LNCaP clone FGC (cell line): ENCODE measurements around the gene C1S.

Experiments used
- DNase-seq: peaks from one replicate; pipeline ENCODE4 v3.0.0-alpha.2; 2011; ENCODE audit warnings: low read depth
- H3K4me3 ChIP-seq: 2 replicates; pipeline ENCODE4 v1.5.1; 2011; ENCODE audit warnings: mild to moderate bottlenecking, low read depth, low read length, control low read depth
- CTCF ChIP-seq: IDR thresholded peaks from 2 replicates; pipeline ENCODE4 v1.5.1; 2012; ENCODE audit warnings: mild to moderate bottlenecking; ENCODE audit not compliant: control insufficient read depth, insufficient read depth; ENCODE audit errors: extremely low read depth

Gene C1S

GRCh38 chr12:7116196-7116595 is 55.7 kb downstream of the C1S start:
- no peak for TF ChIP-seq CTCF
- DNase-seq: no peak
- H3K4me3 ChIP-seq: no peak overlapping the region

- TF ChIP-seq CTCF: no peak
- no peak overlapping the region for H3K4me3 ChIP-seq
- DNase-seq: no peak
Measured at GRCh38 chr12:7116916-7117315, 56.4 kb downstream of the C1S start.

GRCh38 chr12:7117670-7118069 is 57.2 kb downstream of the C1S start:
- H3K4me3 ChIP-seq: no peak overlapping the region
- DNase-seq: no peak
- TF ChIP-seq CTCF: no peak

GRCh38 chr12:7118881-7119280 is 58.4 kb downstream of the C1S start:
- no peak overlapping the region for H3K4me3 ChIP-seq
- no peak for TF ChIP-seq CTCF
- DNase-seq: no peak

GRCh38 chr12:7120166-7120565 is 59.6 kb downstream of the C1S start:
- TF ChIP-seq CTCF: no peak
- H3K4me3 ChIP-seq: no peak overlapping the region
- no peak for DNase-seq
